Measurements from ENCODE around the gene RBM42. TPM values are rescaled to one million over a fixed set of nuclear protein-coding genes. Genes with fewer than 3 reads are reported as not detected.

RBM42 gene
- 99.4 and 108 TPM in 2 replicates for total RNA-seq

GRCh38 chr19:35628565-35629331 lies at the start of gene RBM42:
Gene RBM42 (plus strand): TSS chr19:35629036. CDS start chr19:35629154, 118 bp downstream.

GRCh38 chr19:35585848-35586247 lies 43.0 kb upstream of the RBM42 start, which contains the start of gene PMIS2:
Gene PMIS2 (plus strand): TSS chr19:35586173. CDS start chr19:35586260, 87 bp downstream.

GRCh38 chr19:35612559-35613321 lies 16.1 kb upstream of the RBM42 start, which contains the start of gene HAUS5:
Gene HAUS5 (plus strand): TSS chr19:35612735. CDS start chr19:35612795, 60 bp downstream.

GRCh38 chr19:35641515-35642151 lies 12.8 kb downstream of the RBM42 start, which contains the start of gene ETV2:
Gene ETV2 (plus strand): TSS chr19:35641745. CDS start chr19:35642461, 716 bp downstream.

GRCh38 chr19:35648017-35648961 lies 19.5 kb downstream of the RBM42 start, which contains the start of gene COX6B1:
Gene COX6B1 (plus strand): TSS chr19:35648323. CDS start chr19:35651244, 2,921 bp downstream.

GRCh38 chr19:35666251-35666913 lies 37.5 kb downstream of the RBM42 start, which contains the start of gene UPK1A:
Gene UPK1A (plus strand): TSS chr19:35666517. CDS start chr19:35666813, 296 bp downstream.

Other genes with a start within 250 kb of the RBM42 start
- not detected in 2 replicates for gene FFAR2, start 180.8 kb upstream of the RBM42 start, total RNA-seq
- gene KRTDAP, start 138.6 kb upstream of the RBM42 start, total RNA-seq, result not detected in 2 replicates
- 11.3 and 13.5 TPM in 2 replicates for gene DMKN, start 115.4 kb upstream of the RBM42 start, total RNA-seq
- 0.15 TPM in 1 of 2 replicates, not detected in the other for gene SBSN, start 100.7 kb upstream of the RBM42 start, total RNA-seq
- gene GAPDHS, start 95.6 kb upstream of the RBM42 start, total RNA-seq, result not detected in 2 replicates
- 102 and 106 TPM in 2 replicates for gene TMEM147, start 83.4 kb upstream of the RBM42 start, total RNA-seq
- gene ATP4A, start 65.4 kb upstream of the RBM42 start, total RNA-seq, result not detected in 2 replicates
- gene PMIS2, start 42.9 kb upstream of the RBM42 start, total RNA-seq, result not detected in 2 replicates
- gene HAUS5, start 16.3 kb upstream of the RBM42 start, total RNA-seq, result 13.7 and 17.0 TPM in 2 replicates
- gene ETV2, start 12.7 kb downstream of the RBM42 start, total RNA-seq, result 0.89 and 1.5 TPM in 2 replicates
- 752 and 847 TPM in 2 replicates for gene COX6B1, start 19.3 kb downstream of the RBM42 start, total RNA-seq
- gene UPK1A, start 37.5 kb downstream of the RBM42 start, total RNA-seq, result not detected in 2 replicates
- gene ZBTB32, start 75.5 kb downstream of the RBM42 start, total RNA-seq, result not detected in 2 replicates
- gene KMT2B, start 89.0 kb downstream of the RBM42 start, total RNA-seq, result 9.2 and 12.0 TPM in 2 replicates
- gene IGFLR1, start 113.4 kb downstream of the RBM42 start, total RNA-seq, result 19.0 and 26.1 TPM in 2 replicates
- 7.3 and 15.8 TPM in 2 replicates for gene U2AF1L4, start 116.4 kb downstream of the RBM42 start, total RNA-seq
- 45.3 and 47.9 TPM in 2 replicates for gene PSENEN, start 116.6 kb downstream of the RBM42 start, total RNA-seq
- gene LIN37, start 119.5 kb downstream of the RBM42 start, total RNA-seq, result 15.3 TPM in 2 replicates
- 20.1 and 22.5 TPM in 2 replicates for gene HSPB6, start 128.0 kb downstream of the RBM42 start, total RNA-seq
- gene PROSER3, start 129.1 kb downstream of the RBM42 start, total RNA-seq, result 8.1 and 8.5 TPM in 2 replicates
- gene ARHGAP33, start 146.5 kb downstream of the RBM42 start, total RNA-seq, result 6.5 and 14.1 TPM in 2 replicates
- not detected in 2 replicates for gene PRODH2, start 183.8 kb downstream of the RBM42 start, total RNA-seq
- gene NPHS1, start 223.5 kb downstream of the RBM42 start, total RNA-seq, result not detected in 2 replicates
- under 0.01 TPM in 2 replicates for gene KIRREL2, start 227.9 kb downstream of the RBM42 start, total RNA-seq
- 2.4 and 5.9 TPM in 2 replicates for gene APLP1, start 239.5 kb downstream of the RBM42 start, total RNA-seq

Measured in bronchus fibroblast of lung (primary cell).